GM23338 (cell line): Measurements from ENCODE around the gene ERF. TPM values are rescaled to one million over a fixed set of nuclear protein-coding genes. Genes with fewer than 3 reads are reported as not detected.
A peak's percentile ranks its signal among the peaks of the same experiment; 100 is the strongest.

Source experiments
- ATAC-seq: fragments of 200-7000 bp; cut with Tn5 transposase; 3 replicates; pipeline ENCODE4 v1.9.1; 2020
- DNase-seq: peaks from one replicate; pipeline ENCODE4 v3.0.0-alpha.2; 2015; ENCODE audit warnings: low spot score
- H2AFZ ChIP-seq: fragments of 200-600 bp; sonication (generic); 2 replicates; pipeline ENCODE4 v1.8.0; 2016; ENCODE audit warnings: antibody characterized with exemption, mild to moderate bottlenecking, moderate library complexity
- H3F3A ChIP-seq: fragments of 200-600 bp; sonication (generic); replicated peaks from 2 replicates; pipeline ENCODE4 v1.8.0; 2017; ENCODE audit warnings: antibody characterized with exemption, mixed run types, low read depth
- H3K27ac ChIP-seq: fragments of 200-600 bp; sonication (generic); 2 replicates; pipeline ENCODE4 v1.6.1; 2016; ENCODE audit warnings: low read depth
- H3K27me3 ChIP-seq: fragments of 200-600 bp; sonication (generic); 2 replicates; pipeline ENCODE4 v1.8.0; 2016; ENCODE audit warnings: mild to moderate bottlenecking, mixed run types, moderate library complexity; ENCODE audit not compliant: insufficient read depth
- H3K36me3 ChIP-seq: fragments of 200-600 bp; sonication (generic); 2 replicates; pipeline ENCODE4 v1.8.0; 2016; ENCODE audit warnings: mild to moderate bottlenecking; ENCODE audit not compliant: insufficient read depth
- H3K4me1 ChIP-seq: fragments of 200-600 bp; sonication (generic); 2 replicates; pipeline ENCODE4 v1.8.0; 2016; ENCODE audit warnings: mild to moderate bottlenecking, moderate library complexity; ENCODE audit not compliant: insufficient read depth
- H3K4me2 ChIP-seq: fragments of 200-600 bp; sonication (generic); 2 replicates; pipeline ENCODE4 v1.7.1; 2017; ENCODE audit warnings: mixed run types
- H3K4me3 ChIP-seq: fragments of 200-600 bp; sonication (generic); 2 replicates; pipeline ENCODE4 v1.6.1; 2016; ENCODE audit warnings: mixed run types
- H3K79me2 ChIP-seq: fragments of 200-600 bp; sonication (generic); replicated peaks from 2 replicates; pipeline ENCODE4 v1.8.0; 2017; ENCODE audit warnings: mild to moderate bottlenecking; ENCODE audit not compliant: insufficient read depth
- H3K9me2 ChIP-seq: fragments of 200-600 bp; sonication (generic); 2 replicates; pipeline ENCODE4 v1.8.0; 2017; ENCODE audit not compliant: insufficient read depth
- H4K20me1 ChIP-seq: fragments of 200-600 bp; sonication (generic); replicated peaks from 2 replicates; pipeline ENCODE4 v1.8.0; 2017; ENCODE audit warnings: mild to moderate bottlenecking; ENCODE audit not compliant: insufficient read depth
- H3K27ac Mint-ChIP-seq: 2 replicates; pipeline ENCODE4 v1.8.0; 2020; ENCODE audit warnings: inconsistent platforms, mild to moderate bottlenecking, moderate library complexity, mixed read lengths
- H3K27me3 Mint-ChIP-seq: 3 replicates; pipeline ENCODE4 v1.8.0; 2022; ENCODE audit warnings: low read depth, mild to moderate bottlenecking, moderate library complexity, mixed read lengths, inconsistent platforms; ENCODE audit not compliant: insufficient read depth, poor library complexity
- H3K36me3 Mint-ChIP-seq: 3 replicates; pipeline ENCODE4 v1.8.0; 2021; ENCODE audit warnings: low read depth, mild to moderate bottlenecking, inconsistent platforms, moderate library complexity, mixed read lengths
- H3K4me1 Mint-ChIP-seq: 3 replicates; pipeline ENCODE4 v1.8.0; 2020; ENCODE audit warnings: mild to moderate bottlenecking, inconsistent platforms, mixed read lengths
- H3K4me3 Mint-ChIP-seq: 3 replicates; pipeline ENCODE4 v1.8.0; 2021; ENCODE audit warnings: moderate library complexity, mild to moderate bottlenecking, inconsistent platforms, mixed read lengths
- H3K9me3 Mint-ChIP-seq: 3 replicates; pipeline ENCODE4 v1.8.0; 2020; ENCODE audit warnings: moderate library complexity, mild to moderate bottlenecking, inconsistent platforms, mixed read lengths
- ETS1 ChIP-seq: IDR thresholded peaks from 2 replicates; pipeline ENCODE4 v1.6.1; 2016; ENCODE audit warnings: antibody characterized with exemption
- EZH2 ChIP-seq: fragments of 200-600 bp; sonication (generic); IDR thresholded peaks from one replicate; pipeline ENCODE4 v1.8.0; 2017; ENCODE audit warnings: antibody characterized with exemption, mild to moderate bottlenecking, low read depth; ENCODE audit not compliant: unreplicated experiment
- JUNB ChIP-seq: IDR thresholded peaks from one replicate; pipeline ENCODE4 v1.6.1; 2016; ENCODE audit warnings: antibody characterized with exemption; ENCODE audit not compliant: unreplicated experiment
- NANOG ChIP-seq: IDR thresholded peaks from 2 replicates; pipeline ENCODE4 v1.6.1; 2016; ENCODE audit warnings: antibody characterized with exemption, borderline replicate concordance
- POLR2AphosphoS5 ChIP-seq: IDR thresholded peaks from 2 replicates; pipeline ENCODE4 v1.6.1; 2016; ENCODE audit warnings: antibody characterized with exemption, low read depth
- STAT1 ChIP-seq: IDR thresholded peaks from one replicate; pipeline ENCODE4 v1.6.1; 2016; ENCODE audit warnings: antibody characterized with exemption; ENCODE audit not compliant: unreplicated experiment
- ZNF114 ChIP-seq: fragments of 250-450 bp; sonication (Bioruptor Pico); IDR thresholded peaks from 2 replicates; pipeline ENCODE4 v1.5.0; 2020; ENCODE audit warnings: mild to moderate bottlenecking, moderate library complexity
- ZNF331 ChIP-seq: fragments of 250-450 bp; sonication (Bioruptor Pico); IDR thresholded peaks from 2 replicates; pipeline ENCODE4 v1.5.0; 2020; ENCODE audit warnings: low read depth, mild to moderate bottlenecking, moderate library complexity
- polyA plus RNA-seq: library from polyadenylated mRNA; unstranded; fragments of >200 nt; fragmentation: Nextera tagmentation; extraction: Ambion mirVana; gene quantifications from 2 replicates; pipeline ENCODE4 v1.2.1, GENCODE V29; 2016
- total RNA-seq: library from RNA; depleted of rRNA; stranded (reverse); fragments of >200 nt; shearing (Covaris generic); gene quantifications from 2 replicates; pipeline ENCODE4 v1.2.3, GENCODE V29; 2014

The ERF gene
- total and polyA plus RNA-seq, 2 experiments from 2014 or later, result 29.4 to 49.4 TPM

- no peaks in the 10 kb centered on the region for H3K79me2 ChIP-seq
- peaks cover 7% of the 10 kb centered on the region for H3K27me3 Mint-ChIP-seq
- ATAC-seq (no peak), DNase-seq (no peak)
- H3K36me3 ChIP-seq, result no peaks in the 10 kb centered on the region; the same call in 1 of the 2 replicates
- H3K4me3 ChIP-seq, result no peak overlapping the region
- no peaks in the 10 kb centered on the region for H3K4me1 ChIP-seq
- H3K27ac Mint-ChIP-seq, result no peak overlapping the region
- H3K27ac ChIP-seq, result no peak overlapping the region
- no peak overlapping the region for H3K4me3 Mint-ChIP-seq
- H3K9me3 Mint-ChIP-seq, result no peaks in the 10 kb centered on the region; the same call in 2 of the 3 replicates
- no peaks in the 10 kb centered on the region for H3K4me1 Mint-ChIP-seq
- TF ChIP-seq ZNF114 (CRISPR knock-in tag), result no peak
- TF ChIP-seq POLR2AphosphoS5, result peak; percentile 21; the same call in 1 of the 2 replicates
- no peaks in the 10 kb centered on the region for H3K27me3 ChIP-seq
- H4K20me1 ChIP-seq, result peaks cover 11% of the 10 kb centered on the region
- H3K36me3 Mint-ChIP-seq, result peaks cover 75% of the 10 kb centered on the region
- H2AFZ ChIP-seq, result no peak overlapping the region
- H3K9me2 ChIP-seq, result no peaks in the 10 kb centered on the region
- no peak overlapping the region for H3K4me2 ChIP-seq
- peaks cover 19% of the 10 kb centered on the region; the same call in 1 of the 2 replicates for H3F3A ChIP-seq
These were observed 25.0 kb downstream of the ERF start for GRCh38 chr19:42229855-42230351.

GRCh38 chr19:42229301-42229854, 25.6 kb downstream of the ERF start:
- Histone ChIP-seq H3K4me2 (no peak overlapping the region), H3K79me2 (no peaks in the 10 kb centered on the region), H3K9me2 (no peaks in the 10 kb centered on the region), H2AFZ (no peak overlapping the region), H3K4me1 (no peaks in the 10 kb centered on the region), H3K36me3 (no peaks in the 10 kb centered on the region; the same call in 1 of the 2 replicates), H3K4me3 (no peak overlapping the region), H3K27ac (no peak overlapping the region), H3F3A (peaks cover 19% of the 10 kb centered on the region; the same call in 1 of the 2 replicates), H3K27me3 (no peaks in the 10 kb centered on the region), H4K20me1 (peaks cover 12% of the 10 kb centered on the region)
- DNase-seq, result no peak
- TF ChIP-seq ETS1, result no peak
- TF ChIP-seq POLR2AphosphoS5, result no peak
- TF ChIP-seq ZNF114 (CRISPR knock-in tag), result no peak
- TF ChIP-seq JUNB, result no peak
- Mint-ChIP-seq H3K4me3 (no peak overlapping the region), H3K4me1 (no peaks in the 10 kb centered on the region), H3K36me3 (peaks cover 76% of the 10 kb centered on the region), H3K27me3 (peaks cover 7% of the 10 kb centered on the region), H3K27ac (no peak overlapping the region), H3K9me3 (no peaks in the 10 kb centered on the region; the same call in 2 of the 3 replicates)
- 0 out of 3 replicates have a peak, but pooled peaks have one; percentile 25 for ATAC-seq

- Mint-ChIP-seq H3K27me3 (peaks cover 7% of the 10 kb centered on the region), H3K9me3 (no peaks in the 10 kb centered on the region; the same call in 2 of the 3 replicates), H3K27ac (no peak overlapping the region), H3K4me1 (no peaks in the 10 kb centered on the region), H3K36me3 (peaks cover 72% of the 10 kb centered on the region), H3K4me3 (no peak overlapping the region; the same call in 2 of the 3 replicates)
- H3K79me2 ChIP-seq, result no peaks in the 10 kb centered on the region
- H4K20me1 ChIP-seq, result peaks cover 12% of the 10 kb centered on the region
- no peak overlapping the region for H3K4me2 ChIP-seq
- no peaks in the 10 kb centered on the region; the same call in 1 of the 2 replicates for H3K36me3 ChIP-seq
- H2AFZ ChIP-seq, result no peak overlapping the region
- H3K9me2 ChIP-seq, result no peaks in the 10 kb centered on the region
- DNase-seq (no peak), ATAC-seq (no peak)
- H3K4me3 ChIP-seq, result no peak overlapping the region
- H3K4me1 ChIP-seq, result no peaks in the 10 kb centered on the region
- no peaks in the 10 kb centered on the region for H3K27me3 ChIP-seq
- no peak overlapping the region for H3K27ac ChIP-seq
- peaks cover 19% of the 10 kb centered on the region; the same call in 1 of the 2 replicates for H3F3A ChIP-seq
- no peak for TF ChIP-seq ZNF331 (CRISPR knock-in tag)
- TF ChIP-seq NANOG, result no peak
- TF ChIP-seq EZH2, result no peak
- TF ChIP-seq ZNF114 (CRISPR knock-in tag), result no peak
- TF ChIP-seq JUNB, result no peak
- TF ChIP-seq STAT1, result no peak
- no peak for TF ChIP-seq ETS1
These were observed 26.3 kb downstream of the ERF start for GRCh38 chr19:42228641-42229040.
